HepG2 (cell line): ENCODE results near the gene SLC25A44. TPM values are rescaled to one million over a fixed set of nuclear protein-coding genes. Genes with fewer than 3 reads are reported as not detected.

Experiments used
- DNMT1 ChIP-seq: sonication (generic); formaldehyde crosslinking; IDR thresholded peaks from 2 replicates; pipeline ENCODE4 v1.5.1; 2020; ENCODE audit warnings: mild to moderate bottlenecking, missing genetic modification reagents
- HDAC6 ChIP-seq: fragments of 200-600 bp; sonication (generic); IDR thresholded peaks from 2 replicates; pipeline ENCODE4 v1.7.0; 2017; ENCODE audit warnings: mild to moderate bottlenecking, antibody characterized with exemption, low read length, low read depth
- HMG20A ChIP-seq: IDR thresholded peaks from 2 replicates; pipeline ENCODE4 v1.6.1; 2016; ENCODE audit warnings: borderline replicate concordance
- KLF15 ChIP-seq: sonication (generic); formaldehyde crosslinking; IDR thresholded peaks from 2 replicates; pipeline ENCODE4 v1.8.1; 2023; ENCODE audit warnings: borderline replicate concordance, mild to moderate bottlenecking, inconsistent platforms, missing genetic modification reagents, mixed read lengths
- MAFF ChIP-seq: IDR thresholded peaks from 2 replicates; pipeline ENCODE4 v1.6.1; 2011; ENCODE audit warnings: low read depth, low read length, improper control_type of control experiment
- NBN ChIP-seq: fragments of 450-650 bp; conservative IDR thresholded peaks from 2 replicates; pipeline ENCODE4 v1.6.1; 2017
- NR3C1 ChIP-seq: sonication (generic); formaldehyde crosslinking; IDR thresholded peaks from 2 replicates; pipeline ENCODE4 v1.4.0; 2020; ENCODE audit warnings: missing genetic modification reagents
- PLRG1 ChIP-seq: fragments of 450-650 bp; conservative IDR thresholded peaks from 2 replicates; pipeline ENCODE4 v1.6.1; 2016
- RFXANK ChIP-seq: IDR thresholded peaks from 2 replicates; pipeline ENCODE4 v1.6.1; 2016
- SIX1 ChIP-seq: sonication (generic); formaldehyde crosslinking; IDR thresholded peaks from 2 replicates; pipeline ENCODE4 v1.4.0; 2020; ENCODE audit warnings: missing genetic modification reagents, borderline replicate concordance
- SNAPC5 ChIP-seq: sonication (generic); formaldehyde crosslinking; IDR thresholded peaks from 2 replicates; pipeline ENCODE4 v1.8.1; 2023; ENCODE audit warnings: mild to moderate bottlenecking, missing genetic modification reagents, borderline replicate concordance
- THAP9 ChIP-seq: sonication (generic); formaldehyde crosslinking; IDR thresholded peaks from 2 replicates; pipeline ENCODE4; 2020; ENCODE audit warnings: missing genetic modification reagents, mild to moderate bottlenecking, borderline replicate concordance
- USF2 ChIP-seq, 2 experiments: sonication (generic) in 1 of 2; formaldehyde crosslinking in 1 of 2; IDR thresholded peaks; 2 replicates each; pipeline versions ENCODE4 v1.5.1 to v1.6.1; 2011 to 2020; ENCODE audit warnings: borderline replicate concordance in 1 of 2, low read depth in 1 of 2, low read length in 1 of 2, mild to moderate bottlenecking in 1 of 2, missing genetic modification reagents in 1 of 2, moderate library complexity in 1 of 2
- ZNF263 ChIP-seq: sonication (generic); formaldehyde crosslinking; IDR thresholded peaks from 2 replicates; pipeline ENCODE4 v1.4.0; 2020; ENCODE audit warnings: missing genetic modification reagents
- ZNF550 ChIP-seq: sonication (generic); formaldehyde crosslinking; IDR thresholded peaks from 2 replicates; pipeline ENCODE4 v1.4.0; 2020; ENCODE audit warnings: mild to moderate bottlenecking, missing genetic modification reagents, borderline replicate concordance
- ZNF574 ChIP-seq: sonication (generic); formaldehyde crosslinking; IDR thresholded peaks from 2 replicates; pipeline ENCODE4 v1.4.0; 2020; ENCODE audit warnings: missing genetic modification reagents
- ZNF614 ChIP-seq: IDR thresholded peaks from 2 replicates; pipeline ENCODE4 v1.6.1; 2018; ENCODE audit warnings: missing biosample characterization, missing genetic modification reagents, inconsistent platforms, borderline replicate concordance
- ZNF704 ChIP-seq: sonication (generic); formaldehyde crosslinking; IDR thresholded peaks from 2 replicates; pipeline ENCODE4 v1.8.1; 2023; ENCODE audit warnings: mild to moderate bottlenecking, inconsistent platforms, moderate library complexity, missing genetic modification reagents, borderline replicate concordance
- ZNF709 ChIP-seq: sonication (generic); formaldehyde crosslinking; IDR thresholded peaks from 2 replicates; pipeline ENCODE4 v1.5.0; 2020; ENCODE audit warnings: mild to moderate bottlenecking, missing genetic modification reagents
- polyA plus RNA-seq, 8 experiments: library from polyadenylated mRNA; depleted of rRNA in 3 of 8; stranded (reverse) in 7 of 8; unstranded in 1 of 8; fragments of >200 nt; fragmentation: Illumina TruSeq in 4 of 8; extraction: Trizol in 4 of 8; gene quantifications; 2 replicates each; pipeline versions ENCODE4 v1.2.1 to v1.2.3, GENCODE V29; 2011 to 2016; ENCODE audit warnings: low read depth in 4 of 8, missing spikeins in 1 of 8, mixed read lengths in 1 of 8; ENCODE audit not compliant: insufficient read depth in 1 of 8
- total RNA-seq, 5 experiments: library from RNA; depleted of rRNA; stranded (reverse); fragments of >200 nt; fragmentation: Illumina TruSeq; extraction: Trizol; gene quantifications; 2 replicates each; pipeline ENCODE4 v1.2.3, GENCODE V29; 2016; ENCODE audit warnings: low read depth in 1 of 5

SLC25A44 gene
- total and polyA plus RNA-seq, 2 of the 13 experiments (the other 11 are each of a cell fraction or from before 2014, with no cell fraction given): 10.7 to 13.4 TPM

- no peak for TF ChIP-seq USF2 (IDR thresholded peaks at IDR 0.05; ENCODE audit: low read depth, low read length)
- TF ChIP-seq USF2 (CRISPR knock-in tag; IDR thresholded peaks at IDR 0.05; ENCODE audit: borderline replicate concordance): no peak
- TF ChIP-seq HMG20A (CRISPR knock-in tag): peak; percentile 37; the same call in 1 of the 2 replicates
- TF ChIP-seq HDAC6: no peak
- TF ChIP-seq NBN: no peak
- no peak; the same call in 1 of the 2 replicates for TF ChIP-seq KLF15 (CRISPR knock-in tag)
- TF ChIP-seq PLRG1: no peak
- no peak for TF ChIP-seq SIX1
- no peak for TF ChIP-seq THAP9 (CRISPR knock-in tag)
- no peak for TF ChIP-seq MAFF
- no peak for TF ChIP-seq ZNF550
- TF ChIP-seq NR3C1: no peak
- TF ChIP-seq ZNF704 (CRISPR knock-in tag): no peak
- TF ChIP-seq ZNF614 (CRISPR knock-in tag): peak; percentile 37; the same call in 1 of the 2 replicates
- TF ChIP-seq RFXANK: 0 out of 2 replicates have a peak, but pooled peaks have one; percentile 49
- no peak for TF ChIP-seq ZNF263 (CRISPR knock-in tag)
- TF ChIP-seq ZNF709 (CRISPR knock-in tag): no peak
- TF ChIP-seq ZNF574 (CRISPR knock-in tag): no peak
- no peak for TF ChIP-seq SNAPC5 (CRISPR knock-in tag)
- TF ChIP-seq DNMT1 (CRISPR knock-in tag): no peak
These were observed 47.7 kb upstream of the SLC25A44 start (continued) for GRCh38 chr1:156146020-156146768.
